ENCODE results near the gene PRKG1.
"Not testable (repeated sequence)": the region's sequence is repeated elsewhere in the genome, so short reads cannot be mapped to it uniquely, and the experiment has no call there.

The PRKG1 gene

DNA sequence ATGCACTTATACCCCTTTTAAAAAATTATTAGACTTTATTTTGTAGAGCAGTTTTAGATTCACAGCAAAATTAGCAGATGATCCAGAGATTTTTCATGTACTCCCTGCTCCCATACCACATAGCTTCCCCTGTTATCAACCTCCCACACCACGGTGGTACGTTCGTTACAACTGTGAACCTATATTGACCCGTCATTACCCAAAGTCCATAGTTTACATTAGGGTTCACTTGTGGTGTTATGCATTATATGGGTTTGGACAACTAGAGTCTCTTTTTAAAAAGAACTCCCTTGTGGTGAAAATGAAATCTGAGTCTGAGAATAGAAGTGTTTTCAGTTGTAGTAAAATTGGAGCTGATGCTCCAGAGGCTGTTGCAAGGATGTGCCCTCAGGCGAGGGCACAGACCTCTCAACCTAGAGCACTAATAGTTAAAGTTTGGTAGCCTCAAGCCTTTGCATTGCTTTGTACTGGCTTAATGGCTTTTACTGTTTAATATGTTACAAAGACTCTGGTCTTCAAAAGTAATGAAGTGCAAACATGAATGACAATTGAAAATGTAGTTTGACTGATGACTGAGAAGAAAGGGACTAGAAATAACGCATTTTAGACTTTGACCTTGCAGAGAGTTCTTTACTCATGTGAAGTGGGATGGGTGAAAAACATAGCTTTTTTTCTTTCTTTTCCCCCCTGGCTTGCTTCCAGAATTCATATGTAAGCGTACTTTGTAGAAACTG lies 655.7 kb downstream of the PRKG1 start:
- no peak for DNase-seq

DNA sequence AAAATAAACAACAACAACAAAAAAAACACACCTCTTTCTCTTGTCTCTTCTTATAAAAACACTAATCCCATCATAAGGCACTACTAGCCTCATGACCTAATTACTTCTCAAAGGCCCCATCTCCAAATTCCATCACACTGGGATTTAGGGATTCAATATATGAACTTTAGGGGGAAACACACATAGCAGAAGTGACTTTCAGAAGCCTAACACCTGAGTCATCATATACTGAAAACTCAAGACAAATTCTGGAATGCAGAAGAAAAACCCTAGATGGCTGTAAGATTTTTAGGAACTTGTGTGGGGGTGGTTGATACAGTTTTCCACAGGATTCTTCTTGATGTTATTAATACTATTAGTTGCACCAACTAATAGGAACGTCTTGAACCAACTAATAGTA lies 658.8 kb downstream of the PRKG1 start:
- DNase-seq: no peak

DNA sequence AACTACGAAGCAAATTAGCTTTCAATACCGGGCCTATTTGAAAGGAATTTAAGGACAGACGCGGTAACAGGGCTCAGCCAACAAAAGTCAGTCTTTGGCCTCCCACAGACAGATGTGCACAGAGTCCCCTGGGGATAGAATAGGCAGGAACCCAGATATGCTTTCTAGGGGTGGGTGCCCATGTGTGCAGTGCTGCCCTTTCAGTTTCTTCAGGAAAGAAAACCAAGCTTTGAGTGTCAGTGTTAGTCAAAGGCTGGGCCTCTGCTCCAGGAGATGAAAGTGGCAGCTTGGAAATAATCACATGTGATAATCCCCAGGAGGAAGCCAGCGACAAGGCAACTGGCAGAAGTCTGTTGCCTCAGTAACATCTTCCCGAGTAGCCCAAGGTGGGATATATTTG lies 668.9 kb downstream of the PRKG1 start:
- no peak for DNase-seq

DNA sequence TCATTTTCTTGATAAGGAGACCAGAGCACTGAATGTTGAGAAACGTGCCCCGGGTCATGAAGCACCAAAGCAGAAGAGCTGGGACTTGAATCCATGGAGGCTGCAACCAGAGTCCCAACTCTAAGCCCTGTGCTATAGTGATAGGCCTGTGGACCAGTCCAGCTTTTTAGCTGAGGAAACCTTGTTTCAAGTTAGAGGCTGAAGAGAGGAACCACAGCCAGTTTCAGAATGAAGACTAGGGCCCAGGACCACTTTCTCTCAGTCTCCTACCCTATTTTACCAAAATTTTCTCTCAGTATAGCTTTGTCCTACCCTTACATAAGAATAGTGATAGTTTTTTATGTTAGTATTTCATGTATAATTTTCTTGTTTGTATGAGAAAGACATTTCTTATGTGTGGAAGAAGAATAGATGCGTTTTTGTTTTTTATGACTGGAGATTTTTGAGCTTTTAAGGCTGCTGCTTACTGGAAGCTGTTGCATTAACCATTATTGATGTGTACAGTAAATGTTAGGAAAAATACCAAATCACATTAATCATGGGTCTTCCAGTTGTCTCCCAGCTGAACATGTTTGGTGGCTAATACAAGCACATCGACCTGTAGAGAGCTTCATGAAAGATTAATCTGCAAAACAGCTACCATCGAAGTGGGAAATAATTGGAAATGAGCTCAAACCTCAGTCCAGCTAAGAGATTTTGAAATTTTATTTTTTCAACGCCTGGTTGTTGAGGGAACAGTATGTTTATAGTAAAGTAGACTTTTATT lies 670.1 kb downstream of the PRKG1 start:
- no peak for DNase-seq

DNA sequence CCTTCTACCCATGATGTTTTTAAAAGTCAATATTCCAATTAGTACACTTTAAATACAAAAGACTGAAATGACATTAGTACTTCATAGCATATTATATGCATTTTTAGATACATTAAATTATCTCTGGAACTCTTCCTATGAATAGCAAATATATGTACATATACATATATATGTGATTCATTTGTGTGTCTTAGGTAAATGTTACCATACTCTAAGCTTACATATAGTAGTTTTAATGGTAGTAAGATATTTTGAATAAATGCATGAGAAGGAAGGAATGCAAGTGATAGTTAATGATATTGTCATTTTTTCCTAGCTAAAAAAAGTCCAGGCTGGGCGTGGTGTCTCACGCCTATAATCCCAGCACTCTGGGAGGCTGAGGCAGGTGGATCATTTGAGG lies 671.1 kb downstream of the PRKG1 start:
- no peak for DNase-seq

DNA sequence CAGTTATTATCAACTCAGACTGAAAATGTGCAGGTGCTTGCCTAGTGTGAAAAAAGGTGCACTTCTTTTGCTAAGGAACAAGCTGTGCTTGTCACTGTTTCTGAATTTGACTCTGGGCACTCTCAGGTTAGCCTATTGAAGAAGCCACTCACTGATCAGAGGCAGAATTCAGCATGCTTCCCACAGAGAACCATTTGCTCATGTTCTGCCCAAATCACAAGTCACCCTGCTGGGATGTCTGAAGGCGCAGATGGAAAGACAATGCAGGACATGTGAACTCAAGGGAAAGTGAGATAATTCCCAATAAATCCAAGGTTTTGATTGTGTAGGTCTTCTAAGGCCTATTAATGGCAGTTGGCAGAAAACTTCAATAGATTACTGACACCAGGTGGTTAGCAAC lies 672.9 kb downstream of the PRKG1 start:
- DNase-seq: no peak

DNA sequence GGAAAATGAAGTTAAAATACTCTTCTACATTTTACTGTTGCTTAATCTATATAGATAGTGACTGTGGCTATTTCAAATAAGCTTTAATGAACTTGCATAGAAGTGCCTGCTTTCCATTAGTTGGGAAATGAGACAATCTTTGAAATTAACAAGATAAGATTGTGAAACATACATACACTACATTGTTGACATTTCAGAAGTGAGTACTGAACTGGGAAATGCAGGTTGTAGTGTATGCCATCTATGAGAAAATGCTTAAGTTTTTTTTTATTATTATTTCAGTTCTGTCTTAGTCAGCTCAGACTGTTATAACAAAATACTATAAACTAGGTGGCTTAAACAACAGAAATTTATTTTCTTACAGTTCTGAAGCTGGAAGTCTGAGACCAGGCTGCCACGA lies 674.7 kb downstream of the PRKG1 start:
- no peak for DNase-seq

DNA sequence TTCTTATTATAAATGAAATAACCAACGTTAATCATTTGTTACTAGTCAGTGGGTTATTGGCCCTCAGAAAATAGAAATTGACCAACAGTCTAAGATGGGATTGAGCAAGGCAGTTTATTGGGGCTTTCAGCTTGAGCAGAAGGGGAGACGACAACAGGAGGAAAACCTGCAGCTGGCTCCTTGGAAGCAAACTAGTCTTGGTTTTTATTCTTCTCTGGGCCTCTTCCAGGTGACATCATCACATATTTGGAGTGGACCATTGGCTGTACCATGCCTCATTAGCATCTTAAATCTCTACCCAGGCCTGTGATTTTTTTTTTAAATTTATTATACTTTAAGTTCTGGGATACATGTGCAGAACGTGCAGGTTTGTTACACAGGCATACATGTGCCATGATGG lies 684.1 kb downstream of the PRKG1 start:
- no peak for DNase-seq

DNA sequence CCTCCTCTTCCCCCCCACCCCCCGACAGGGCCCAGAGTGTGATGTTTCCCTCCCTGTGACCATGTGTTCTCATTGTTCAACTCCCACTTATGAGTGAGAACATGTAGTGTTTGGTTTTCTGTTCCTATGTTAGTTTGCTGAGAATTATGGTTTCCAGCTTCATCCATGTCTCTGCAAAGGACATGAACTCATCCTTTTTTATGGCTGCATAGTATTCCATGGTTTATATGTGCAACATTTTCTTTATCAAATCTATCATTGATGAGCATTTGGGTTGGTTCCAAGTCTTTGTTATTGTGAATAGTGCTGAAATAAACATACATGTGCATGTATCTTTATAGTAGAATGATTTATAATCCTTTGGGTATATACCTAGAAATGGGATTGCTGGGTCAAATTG lies 684.6 kb downstream of the PRKG1 start:
- DNase-seq: not testable (repeated sequence)

DNA sequence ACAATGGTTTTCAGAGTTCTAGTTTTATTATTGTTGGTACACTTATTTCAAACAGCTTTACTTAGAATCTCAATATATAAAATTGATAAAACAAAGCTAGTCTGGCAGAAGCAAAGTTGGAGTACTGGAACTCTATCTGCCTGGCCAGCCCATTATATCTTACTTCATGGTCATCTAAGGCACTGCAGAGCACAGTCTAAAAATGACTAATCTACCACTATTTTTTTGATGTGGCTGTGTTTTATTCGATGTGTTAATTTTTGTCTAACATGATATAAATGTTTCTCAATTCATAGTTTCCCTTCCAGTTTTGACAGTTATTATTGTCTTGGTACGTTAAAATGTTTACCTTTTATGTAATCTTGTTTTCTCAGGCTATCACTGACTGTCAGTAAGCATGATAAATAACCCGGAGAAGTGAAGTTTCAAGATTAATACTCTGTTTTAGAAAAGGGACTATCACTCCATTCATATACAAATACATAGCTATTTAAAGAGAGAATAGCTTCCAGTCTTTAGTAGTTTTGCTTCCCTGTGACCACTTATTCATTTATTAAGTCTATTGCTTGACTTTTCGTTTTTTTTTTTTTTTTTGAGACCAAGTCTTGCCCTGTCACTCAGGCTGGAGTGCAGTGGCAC lies 685.7 kb downstream of the PRKG1 start:
- no peak for DNase-seq

DNA sequence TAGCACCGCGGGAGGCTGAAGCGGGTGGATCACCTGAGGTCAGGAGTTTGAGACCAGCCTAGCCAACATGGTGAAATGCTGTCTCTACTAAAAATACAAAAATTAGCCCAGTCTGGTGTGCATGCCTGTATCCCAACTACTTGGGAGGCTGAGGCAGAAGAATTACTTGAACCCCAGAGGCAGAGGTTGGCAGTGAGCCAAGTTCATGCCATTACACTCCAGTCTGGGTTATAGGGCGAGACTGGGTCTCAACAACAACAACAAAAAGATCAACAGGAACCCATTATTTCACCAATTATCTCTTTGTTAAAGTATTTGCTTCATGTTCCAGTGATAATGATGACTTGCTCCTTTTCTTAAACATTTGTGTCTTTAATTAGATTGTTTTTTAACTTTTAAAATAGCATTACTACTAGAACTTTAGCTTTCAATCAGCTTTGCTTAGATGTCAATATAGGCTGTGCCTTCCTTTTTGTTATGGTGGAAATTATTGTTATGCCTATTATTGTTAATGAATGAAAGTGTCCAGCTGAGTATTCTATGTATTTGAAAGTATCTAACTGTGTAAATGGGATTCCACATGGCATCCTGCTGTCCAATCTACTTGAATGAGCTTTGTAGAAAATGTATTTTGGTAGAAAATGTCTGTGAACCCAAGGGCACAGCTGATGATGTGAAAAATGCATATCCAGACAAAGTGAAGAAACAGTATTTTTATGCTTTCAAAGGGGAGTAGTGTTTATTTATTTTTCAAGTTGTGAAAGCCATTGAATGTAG lies 686.8 kb downstream of the PRKG1 start:
- DNase-seq: no peak

DNA sequence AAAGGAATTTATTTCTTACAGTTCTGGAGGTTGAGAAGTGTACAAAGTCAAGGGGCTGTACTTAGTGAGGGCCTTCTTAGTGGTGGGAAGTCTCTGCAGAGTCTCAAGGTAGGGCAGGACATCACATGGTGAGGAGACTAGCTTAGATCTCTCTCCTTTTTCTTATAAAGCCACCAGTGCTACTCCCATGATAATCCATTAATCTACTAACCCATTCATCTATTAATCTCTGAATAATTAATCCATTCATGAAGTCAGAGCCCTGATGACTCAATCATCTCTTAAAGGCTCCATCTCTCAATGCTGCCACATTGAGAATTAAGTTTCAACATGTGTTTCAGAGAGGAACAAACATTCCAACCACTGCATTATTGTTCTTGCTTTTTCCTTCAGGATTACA lies 689.5 kb downstream of the PRKG1 start:
- no peak for DNase-seq

DNA sequence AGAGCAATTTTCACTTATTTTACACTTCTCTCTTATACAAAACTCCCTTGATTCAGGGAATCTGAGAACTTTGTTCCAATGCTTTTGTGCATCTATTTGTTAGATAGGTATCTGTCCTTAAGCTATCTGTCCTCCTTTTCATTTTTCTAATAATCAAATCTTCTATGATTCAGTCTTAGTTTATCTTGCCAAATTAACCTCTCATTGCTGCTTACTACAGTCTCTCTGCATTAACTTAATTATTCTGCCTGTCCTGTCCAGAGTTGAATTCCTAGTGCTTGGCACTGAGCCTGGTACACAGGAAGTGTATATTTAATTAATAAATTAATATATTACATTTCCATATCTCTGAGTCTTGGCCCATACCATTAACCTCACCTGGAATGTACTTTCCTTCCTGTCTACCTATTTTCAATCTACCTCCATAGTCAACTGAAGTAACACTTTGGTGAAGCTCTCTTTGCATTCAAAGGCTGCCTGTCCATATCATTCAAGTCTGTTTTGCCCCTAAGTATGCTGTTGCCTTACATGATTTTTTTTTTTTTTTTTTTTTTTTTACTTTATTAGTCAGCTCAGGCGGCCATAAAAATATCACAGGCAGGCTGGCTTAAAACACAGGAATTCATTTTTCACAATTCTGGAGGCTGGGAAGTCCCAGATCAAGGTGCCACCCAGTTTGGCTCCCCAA lies 691.1 kb downstream of the PRKG1 start:
- no peak for DNase-seq

DNA sequence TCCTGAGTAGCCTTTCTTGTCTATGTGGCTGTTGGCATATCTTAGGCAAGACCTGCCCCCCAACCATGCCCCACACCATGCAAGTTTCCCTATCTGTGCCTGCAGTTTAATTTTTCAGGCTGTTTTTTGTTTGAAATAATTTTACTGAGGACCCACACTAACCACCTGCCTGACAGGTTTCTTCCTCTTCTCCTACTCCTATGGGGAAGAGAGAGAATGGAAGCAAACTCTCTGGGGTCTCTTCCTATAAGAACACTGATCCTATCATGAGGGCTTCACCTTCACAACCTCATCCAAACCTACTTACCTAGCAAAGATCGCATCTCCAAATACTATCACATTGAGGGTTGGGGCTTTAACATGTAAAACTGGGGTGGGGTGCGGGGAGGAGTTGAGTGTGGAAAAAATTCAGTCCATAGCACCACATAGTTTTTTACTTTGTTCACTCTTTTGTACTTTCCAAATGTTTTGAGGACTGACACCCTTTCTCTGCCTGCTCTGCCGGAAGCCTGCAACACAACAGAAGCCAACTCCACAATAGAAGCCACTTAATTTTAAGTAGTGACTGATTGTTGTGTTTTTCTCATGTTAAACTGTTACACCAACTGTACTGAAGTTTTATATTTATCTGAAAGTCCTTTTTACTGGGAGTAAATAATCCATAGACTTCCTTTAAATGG lies 692.3 kb downstream of the PRKG1 start:
- no peak for DNase-seq

DNA sequence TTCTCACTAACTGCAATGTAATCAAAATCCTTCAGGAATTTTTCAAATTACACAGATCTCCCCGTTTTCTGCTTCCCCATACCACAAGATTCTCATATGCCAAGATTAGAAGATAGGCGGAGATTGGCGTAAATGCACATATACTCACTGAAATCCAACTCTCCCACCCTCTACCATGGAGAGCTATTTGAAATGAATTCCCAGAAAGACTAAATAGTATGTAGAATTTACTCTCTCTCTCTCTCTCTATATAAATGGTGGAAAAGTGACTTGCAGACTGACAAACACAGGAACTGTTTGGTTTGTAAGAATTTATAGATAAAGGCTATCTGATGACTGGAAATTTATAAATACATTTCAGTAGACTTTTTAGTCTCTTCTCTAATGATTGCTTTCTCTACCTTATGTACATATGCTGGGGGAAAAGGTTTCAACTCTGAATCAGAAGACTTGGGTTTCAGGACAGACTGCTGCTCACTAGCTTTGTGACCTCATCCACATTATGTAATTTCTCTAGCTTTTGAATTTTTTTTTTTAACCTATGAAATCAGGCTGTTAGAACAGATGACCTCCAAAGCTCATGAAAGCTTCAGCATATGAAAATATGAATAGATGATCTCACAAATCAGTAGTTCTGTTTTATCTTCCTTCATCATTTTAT lies 692.9 kb downstream of the PRKG1 start:
- no peak for DNase-seq

DNA sequence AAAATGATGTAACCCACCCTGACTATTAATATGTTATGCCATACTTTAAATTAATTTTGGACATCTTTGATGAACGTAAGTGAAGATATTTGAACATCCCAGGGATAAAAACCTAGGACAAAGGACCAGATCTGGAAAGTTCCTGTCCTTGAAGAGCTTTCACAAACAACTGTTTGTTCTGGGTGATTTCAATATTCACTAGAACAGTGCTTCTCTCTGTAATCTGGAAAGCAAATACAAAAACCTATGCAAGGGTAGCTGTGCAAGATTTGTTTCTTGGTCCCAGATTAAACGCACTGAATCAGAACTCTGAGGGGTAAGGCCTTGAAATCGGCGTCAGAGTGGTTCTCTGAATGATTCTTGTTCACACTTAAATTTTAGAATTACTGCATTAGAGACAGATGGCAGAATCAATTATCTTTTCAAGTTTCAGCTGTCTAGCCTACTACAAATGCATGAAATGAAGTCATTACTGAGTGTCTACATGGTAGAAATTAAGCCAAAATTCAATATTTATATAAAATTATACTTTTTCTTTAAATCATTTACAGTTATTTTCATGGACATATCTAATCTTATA lies 694.7 kb downstream of the PRKG1 start:
- no peak for DNase-seq

DNA sequence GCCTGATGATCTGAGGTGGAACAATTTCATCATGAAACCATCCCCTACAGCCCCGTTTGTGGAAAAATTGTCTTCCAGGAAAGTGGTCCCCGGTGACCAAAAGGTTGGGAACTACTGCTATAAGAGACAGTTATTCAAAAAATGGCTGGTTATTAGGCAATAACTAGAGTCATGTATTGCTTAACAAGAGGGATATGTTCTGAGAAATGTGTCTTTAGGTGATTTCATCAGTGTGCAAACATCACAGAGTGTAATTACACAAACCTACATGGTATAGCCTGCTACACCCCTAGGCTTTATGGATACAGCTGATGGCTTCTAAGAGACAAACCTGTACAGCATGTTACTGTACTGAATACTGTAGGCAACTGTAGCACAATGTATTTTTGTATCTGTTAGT lies 696.4 kb downstream of the PRKG1 start:
- DNase-seq: no peak

DNA sequence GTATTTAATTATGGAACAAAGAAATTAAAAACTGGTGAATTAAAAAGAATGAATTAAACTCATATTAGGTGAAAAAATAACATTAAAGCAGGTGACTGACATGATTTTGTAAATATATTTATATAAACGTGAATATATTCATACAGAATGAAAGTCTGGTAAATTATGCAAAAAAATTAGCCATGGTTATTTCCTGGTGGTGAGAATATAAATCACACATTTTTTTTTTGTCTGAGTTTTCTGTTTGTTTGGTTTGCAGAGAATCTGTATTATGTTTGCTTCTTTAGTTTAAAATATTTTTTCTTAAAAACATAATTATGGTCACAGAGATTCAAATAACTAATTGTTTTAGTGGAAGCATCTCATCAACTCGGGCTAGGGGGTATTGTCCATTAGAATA lies 698.1 kb downstream of the PRKG1 start:
- DNase-seq: no peak

DNA sequence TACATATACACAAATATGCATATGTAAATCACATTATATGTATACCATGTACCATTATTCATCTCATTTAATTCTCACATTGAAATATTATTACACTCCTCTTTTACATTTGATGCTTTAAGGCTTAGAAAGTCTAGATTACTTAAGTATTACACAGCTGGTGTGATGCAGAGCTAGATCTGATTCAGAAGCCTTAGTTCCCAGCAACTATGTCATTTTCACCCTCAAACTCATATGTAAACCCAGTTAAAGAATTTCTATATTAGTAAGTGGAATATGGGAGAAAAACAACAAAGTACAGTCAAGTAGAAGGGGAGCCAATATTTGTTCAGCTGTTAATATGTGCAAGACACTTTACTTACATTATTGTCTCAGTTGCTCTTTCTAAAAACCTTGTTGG lies 699.4 kb downstream of the PRKG1 start:
- DNase-seq: no peak

DNA sequence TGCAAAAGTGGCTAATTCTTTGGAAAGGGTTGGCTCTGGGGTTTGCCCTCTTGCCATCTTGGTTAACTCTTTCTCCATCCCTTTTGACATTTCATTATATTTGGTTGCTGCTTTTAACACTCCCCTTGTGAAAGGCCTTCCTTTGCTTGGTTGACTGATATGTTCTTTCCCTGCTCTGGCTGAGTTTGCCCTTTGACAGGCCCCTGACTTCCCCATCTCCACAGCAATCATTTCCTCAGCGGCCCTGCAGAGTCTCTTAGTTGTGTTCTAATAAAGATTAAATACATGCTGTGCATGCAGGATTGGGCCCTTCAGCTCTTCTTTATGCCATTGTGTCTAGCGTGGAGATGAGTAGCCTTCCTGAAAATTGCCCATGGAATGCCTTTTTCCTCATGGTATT lies 709.7 kb downstream of the PRKG1 start:
- no peak for DNase-seq

DNA sequence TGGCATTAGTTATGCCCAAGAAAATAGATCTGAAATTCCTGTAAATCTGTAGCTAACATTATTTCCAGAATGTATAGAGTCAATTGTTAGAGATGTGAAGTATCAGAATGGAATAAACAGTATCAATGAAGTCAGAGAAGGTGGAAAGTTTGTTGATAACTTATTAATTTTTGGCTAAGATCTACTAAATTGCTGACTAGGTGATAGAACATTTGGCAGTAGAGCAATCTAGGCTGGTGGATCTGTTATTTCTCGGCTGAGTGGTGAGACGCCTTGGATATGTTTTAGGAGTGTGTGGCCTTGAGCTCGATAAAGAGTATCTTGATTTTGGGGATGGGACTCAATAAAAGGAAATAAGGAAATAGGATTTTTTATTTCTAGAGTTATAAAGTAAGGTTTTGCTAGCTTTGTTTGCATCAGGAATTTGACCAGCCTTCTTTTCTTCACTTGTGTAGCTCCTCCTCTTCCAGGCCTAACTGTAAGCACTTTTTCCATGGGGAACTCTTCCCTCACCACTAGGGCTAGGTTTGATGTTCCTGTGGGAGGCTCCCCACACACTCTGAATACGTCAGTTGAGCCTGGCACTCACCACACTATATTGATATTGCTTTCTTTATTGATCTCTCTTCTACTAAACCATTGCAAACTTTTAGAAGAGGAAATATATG lies 711.9 kb downstream of the PRKG1 start:
- no peak for DNase-seq
